HepG2 (cell line): ENCODE results near the gene GRIN3B. TPM values are rescaled to one million over a fixed set of nuclear protein-coding genes. Genes with fewer than 3 reads are reported as not detected.

ENCODE experiments used
- CENPX ChIP-seq: sonication (generic); formaldehyde crosslinking; IDR thresholded peaks from 2 replicates; pipeline ENCODE4 v1.9.0; 2021; ENCODE audit warnings: mild to moderate bottlenecking, missing genetic modification reagents, moderate library complexity
- FUBP1 ChIP-seq: sonication (generic); formaldehyde crosslinking; IDR thresholded peaks from 2 replicates; pipeline ENCODE4 v1.5.1; 2020; ENCODE audit warnings: missing genetic modification reagents, mild to moderate bottlenecking, borderline replicate concordance
- HIVEP1 ChIP-seq: sonication (generic); formaldehyde crosslinking; IDR thresholded peaks from 2 replicates; pipeline ENCODE4 v1.4.0; 2020; ENCODE audit warnings: mild to moderate bottlenecking, missing genetic modification reagents
- KMT2A ChIP-seq: sonication (generic); formaldehyde crosslinking; IDR thresholded peaks from 2 replicates; pipeline ENCODE4 v1.4.0; 2020; ENCODE audit warnings: missing genetic modification reagents
- SRSF1 ChIP-seq: fragments of 200-400 bp; formaldehyde crosslinking; optimal IDR thresholded peaks from 2 replicates; pipeline ENCODE3; 2017; ENCODE audit warnings: mild to moderate bottlenecking, low read depth, low read length, moderate library complexity
- THYN1 ChIP-seq: sonication (generic); formaldehyde crosslinking; IDR thresholded peaks from 2 replicates; pipeline ENCODE4 v1.8.1; 2023; ENCODE audit warnings: low read depth, mild to moderate bottlenecking, moderate library complexity, missing genetic modification reagents, borderline replicate concordance
- TP53 ChIP-seq: sonication (generic); formaldehyde crosslinking; conservative IDR thresholded peaks from 2 replicates; pipeline ENCODE4 v1.4.0; 2020; ENCODE audit warnings: missing genetic modification reagents
- ZEB1 ChIP-seq: IDR thresholded peaks from 2 replicates; pipeline ENCODE4 v1.6.1; 2012; ENCODE audit warnings: mild to moderate bottlenecking, low read depth, inconsistent platforms; ENCODE audit not compliant: insufficient replicate concordance
- ZFP36L2 ChIP-seq: sonication (generic); formaldehyde crosslinking; IDR thresholded peaks from 2 replicates; pipeline ENCODE4 v1.4.0; 2020; ENCODE audit warnings: missing genetic modification reagents
- ZNF207 ChIP-seq: fragments of 450-650 bp; IDR thresholded peaks from 2 replicates; pipeline ENCODE4 v1.6.1; 2016; ENCODE audit warnings: antibody characterized with exemption, borderline replicate concordance
- ZNF251 ChIP-seq: sonication (generic); formaldehyde crosslinking; IDR thresholded peaks from 2 replicates; pipeline ENCODE4 v1.9.0; 2021; ENCODE audit warnings: mild to moderate bottlenecking, missing genetic modification reagents
- ZNF407 ChIP-seq: sonication (generic); formaldehyde crosslinking; IDR thresholded peaks from one replicate; pipeline ENCODE4 v1.5.1; 2020; ENCODE audit warnings: mild to moderate bottlenecking, missing genetic modification reagents; ENCODE audit errors: not compliant biosample characterization
- ZNF660 ChIP-seq: sonication (generic); formaldehyde crosslinking; IDR thresholded peaks from 2 replicates; pipeline ENCODE4 v1.5.1; 2020; ENCODE audit warnings: mild to moderate bottlenecking, low read depth, missing genetic modification reagents, borderline replicate concordance
- ZNF772 ChIP-seq: sonication (generic); formaldehyde crosslinking; IDR thresholded peaks from 2 replicates; pipeline ENCODE4 v1.5.0; 2020; ENCODE audit warnings: mild to moderate bottlenecking, missing genetic modification reagents
- ZNF775 ChIP-seq: sonication (generic); formaldehyde crosslinking; IDR thresholded peaks from 2 replicates; pipeline ENCODE4 v1.4.0; 2020; ENCODE audit warnings: missing genetic modification reagents, mild to moderate bottlenecking, moderate library complexity, borderline replicate concordance
- ZNF891 ChIP-seq: sonication (generic); formaldehyde crosslinking; IDR thresholded peaks from 2 replicates; pipeline ENCODE4 v1.5.0; 2020; ENCODE audit warnings: mild to moderate bottlenecking, missing genetic modification reagents
- polyA plus RNA-seq, 8 experiments: library from polyadenylated mRNA; depleted of rRNA in 3 of 8; stranded (reverse) in 7 of 8; unstranded in 1 of 8; fragments of >200 nt; fragmentation: Illumina TruSeq in 4 of 8; extraction: Trizol in 4 of 8; gene quantifications; 2 replicates each; pipeline versions ENCODE4 v1.2.1 to v1.2.3, GENCODE V29; 2011 to 2016; ENCODE audit warnings: low read depth in 4 of 8, missing spikeins in 1 of 8, mixed read lengths in 1 of 8; ENCODE audit not compliant: insufficient read depth in 1 of 8
- total RNA-seq, 5 experiments: library from RNA; depleted of rRNA; stranded (reverse); fragments of >200 nt; fragmentation: Illumina TruSeq; extraction: Trizol; gene quantifications; 2 replicates each; pipeline ENCODE4 v1.2.3, GENCODE V29; 2016; ENCODE audit warnings: low read depth in 1 of 5
- TF ChIP-seq, protein P1 (sequence below): sonication (generic); formaldehyde crosslinking; IDR thresholded peaks from 2 replicates; pipeline ENCODE4 v1.4.0; 2020; ENCODE audit warnings: mild to moderate bottlenecking, missing genetic modification reagents
- TF ChIP-seq, protein P2 (sequence below): sonication (generic); formaldehyde crosslinking; IDR thresholded peaks from 2 replicates; pipeline ENCODE4 v1.4.0; 2020; ENCODE audit warnings: missing genetic modification reagents; ENCODE audit errors: not compliant biosample characterization

Gene GRIN3B
- total and polyA plus RNA-seq, 2 of the 13 experiments (the other 11 are each of a cell fraction or from before 2014, with no cell fraction given): 0.07 to 0.20 TPM

DNA sequence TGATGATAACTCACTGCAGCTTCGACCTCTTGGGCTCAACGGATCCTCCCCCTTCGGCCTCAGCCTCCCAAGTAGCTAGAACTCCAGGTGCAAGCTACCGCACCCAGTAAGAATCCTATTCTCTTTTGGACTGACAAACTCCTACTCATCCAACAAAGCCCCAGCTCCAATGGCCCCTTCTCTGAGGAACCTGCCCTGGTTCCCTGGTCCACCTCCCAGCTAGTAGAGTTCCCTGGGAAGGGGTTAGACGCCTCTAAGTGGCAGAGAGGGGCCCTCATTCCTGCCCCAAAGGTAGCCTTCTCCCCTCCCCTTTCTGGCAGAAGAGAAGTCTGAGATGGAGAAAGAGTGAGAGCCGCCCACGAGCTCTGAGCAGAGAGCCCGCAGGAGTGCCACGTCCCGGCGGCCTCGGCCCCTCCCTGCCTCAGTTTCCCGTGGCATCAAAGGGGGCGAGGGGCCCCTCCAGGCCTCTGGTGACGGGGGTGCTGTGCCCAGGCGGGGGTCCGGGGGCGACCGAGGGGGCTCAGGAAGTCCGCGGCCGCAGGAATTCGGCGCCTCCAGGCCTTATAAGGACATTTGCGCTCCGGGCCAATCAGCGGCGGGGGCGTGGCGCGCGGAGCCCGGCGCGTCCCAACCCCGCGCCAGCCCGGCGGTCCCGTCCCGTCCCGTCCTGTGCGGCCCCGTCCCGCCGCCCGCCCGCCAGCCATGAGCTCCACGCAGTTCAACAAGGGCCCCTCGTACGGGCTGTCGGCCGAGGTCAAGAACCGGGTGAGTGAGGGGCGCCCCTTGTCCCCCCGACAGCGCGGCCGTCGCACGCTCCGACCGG, 26.0 kb downstream of the GRIN3B start, which contains the start of gene CNN2 (continued):
- TF ChIP-seq ZEB1 (no peak), ZNF251 (no peak), THYN1 (no peak), ZNF772 (CRISPR knock-in tag) (no peak), CENPX (CRISPR knock-in tag) (no peak), ZNF660 (CRISPR knock-in tag) (no peak), ZNF207 (no peak), TP53 (CRISPR knock-in tag) (no peak), ZFP36L2 (no peak), KMT2A (CRISPR knock-in tag) (peak; percentile 38; the same call in 1 of the 2 replicates), SRSF1 (no peak), FUBP1 (no peak), HIVEP1 (CRISPR knock-in tag) (no peak), ZNF407 (CRISPR knock-in tag) (no peak), ZNF775 (CRISPR knock-in tag) (no peak), ZNF891 (no peak)
- TF ChIP-seq, protein P1, sequence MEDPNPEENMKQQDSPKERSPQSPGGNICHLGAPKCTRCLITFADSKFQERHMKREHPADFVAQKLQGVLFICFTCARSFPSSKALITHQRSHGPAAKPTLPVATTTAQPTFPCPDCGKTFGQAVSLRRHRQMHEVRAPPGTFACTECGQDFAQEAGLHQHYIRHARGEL: no peak
- TF ChIP-seq, protein P2, sequence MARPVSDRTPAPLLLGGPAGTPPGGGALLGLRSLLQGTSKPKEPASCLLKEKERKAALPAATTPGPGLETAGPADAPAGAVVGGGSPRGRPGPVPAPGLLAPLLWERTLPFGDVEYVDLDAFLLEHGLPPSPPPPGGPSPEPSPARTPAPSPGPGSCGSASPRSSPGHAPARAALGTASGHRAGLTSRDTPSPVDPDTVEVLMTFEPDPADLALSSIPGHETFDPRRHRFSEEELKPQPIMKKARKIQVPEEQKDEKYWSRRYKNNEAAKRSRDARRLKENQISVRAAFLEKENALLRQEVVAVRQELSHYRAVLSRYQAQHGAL (CRISPR knock-in tag): no peak
